ENCODE data around the gene CMBL.
"Not testable (repeated sequence)": the region's sequence is repeated elsewhere in the genome, so short reads cannot be mapped to it uniquely, and the experiment has no call there.

Gene CMBL

GRCh38 chr5:10285362-10285761 is 22.3 kb downstream of the CMBL start:
- DNase-seq (ENCODE audit: low read depth): peak; percentile 47

GRCh38 chr5:10283927-10284635 is 23.6 kb downstream of the CMBL start:
- DNase-seq (ENCODE audit: low read depth): peak; percentile 81

- no peak for DNase-seq (ENCODE audit: low read depth)
Observed at GRCh38 chr5:10279925-10280720, 27.6 kb downstream of the CMBL start.

GRCh38 chr5:10279328-10279727 is 28.4 kb downstream of the CMBL start:
- DNase-seq (ENCODE audit: low read depth): no peak

GRCh38 chr5:10278658-10279279 is 28.9 kb downstream of the CMBL start:
- no peak for DNase-seq (ENCODE audit: low read depth)

- DNase-seq (ENCODE audit: low read depth): no peak
Observed at GRCh38 chr5:10277773-10278630, 29.7 kb downstream of the CMBL start.

GRCh38 chr5:10276691-10277090 is 31.0 kb downstream of the CMBL start:
- no peak for DNase-seq (ENCODE audit: low read depth)

- DNase-seq (ENCODE audit: low read depth): no peak
Observed at GRCh38 chr5:10275991-10276390, 31.7 kb downstream of the CMBL start.

GRCh38 chr5:10275460-10275859 is 32.2 kb downstream of the CMBL start:
- DNase-seq (ENCODE audit: low read depth): no peak

GRCh38 chr5:10272875-10273209 is 34.9 kb downstream of the CMBL start:
- DNase-seq (ENCODE audit: low read depth): not testable (repeated sequence)

GRCh38 chr5:10272053-10272874 is 35.4 kb downstream of the CMBL start:
- DNase-seq (ENCODE audit: low read depth): no peak

- no peak for DNase-seq (ENCODE audit: low read depth)
Observed at GRCh38 chr5:10268100-10268499, 39.6 kb downstream of the CMBL start.

- DNase-seq (ENCODE audit: low read depth): no peak
Observed at GRCh38 chr5:10266839-10267238, 40.9 kb downstream of the CMBL start.

- no peak for DNase-seq (ENCODE audit: low read depth)
Observed at GRCh38 chr5:10266137-10266536, 41.6 kb downstream of the CMBL start.

- no peak for DNase-seq (ENCODE audit: low read depth)
Observed at GRCh38 chr5:10265245-10266109, 42.2 kb downstream of the CMBL start.

GRCh38 chr5:10264604-10265003 is 43.1 kb downstream of the CMBL start:
- DNase-seq (ENCODE audit: low read depth): no peak

- DNase-seq (ENCODE audit: low read depth): no peak
Observed at GRCh38 chr5:10262995-10263394, 44.7 kb downstream of the CMBL start.

- DNase-seq (ENCODE audit: low read depth): no peak
Observed at GRCh38 chr5:10262121-10262774, 45.5 kb downstream of the CMBL start.

GRCh38 chr5:10261065-10261464 is 46.6 kb downstream of the CMBL start:
- DNase-seq (ENCODE audit: low read depth): no peak

- DNase-seq (ENCODE audit: low read depth): no peak
Observed at GRCh38 chr5:10259899-10260298, 47.8 kb downstream of the CMBL start.
